A549 (cell line): ENCODE results near the gene MORC3. TPM values are rescaled to one million over a fixed set of nuclear protein-coding genes. Genes with fewer than 3 reads are reported as not detected.
"Not testable (repeated sequence)": the region's sequence is repeated elsewhere in the genome, so short reads cannot be mapped to it uniquely, and the experiment has no call there.

Source experiments
- ATAC-seq, 2 experiments: fragments of 200-7000 bp in 1 of 2; fragments of >200 bp in 1 of 2; cut with Nextera tagmentation in 1 of 2; cut with Tn5 transposase in 1 of 2; 3 replicates each; pipeline versions ENCODE4 v1.8.0 to v1.9.1; 2018 to 2020; ENCODE audit warnings: mild to moderate bottlenecking in 1 of 2, moderate library complexity in 1 of 2
- CTCF ChIA-PET: fragments of 300-600 bp; sonication (Branson Sonifier 250); formaldehyde crosslinking; extraction: SDS; loops from one replicate; lab custom pipeline; 2021; ENCODE audit warnings: antibody characterized with exemption, inconsistent platforms; lab: Yijun Ruan, JAX
- POLR2A ChIA-PET: fragments of 350-600 bp; formaldehyde crosslinking; extraction: SDS; loops from one replicate; lab custom pipeline; 2021; ENCODE audit warnings: antibody characterized with exemption, inconsistent platforms; lab: Yijun Ruan, JAX
- DNase-seq, 2 experiments: peaks; one replicate each; pipeline versions ENCODE4 v3.0.0 to v3.0.0-alpha.2; 2011 to 2016; ENCODE audit warnings: low read depth in 1 of 2, low spot score in 1 of 2
- FAIRE-seq: peaks from 2 replicates; lab custom pipeline; 2011; peaks lifted over from hg19 to GRCh38; lab: Jason Lieb, UNC
- H3K27ac ChIP-seq, 2 experiments: fragments of >200 bp; sonication (Bioruptor Twin); formaldehyde crosslinking; 3 replicates each; pipeline ENCODE4 v1.5.1; 2016 to 2017
- H3K4me1 ChIP-seq: fragments of >200 bp; sonication (Bioruptor Twin); formaldehyde crosslinking; 3 replicates; pipeline ENCODE4 v1.6.1; 2016
- H3K4me2 ChIP-seq: fragments of >200 bp; sonication (Bioruptor Twin); formaldehyde crosslinking; 3 replicates; pipeline ENCODE4 v1.6.1; 2016
- H3K4me3 ChIP-seq: fragments of >200 bp; sonication (Bioruptor Twin); formaldehyde crosslinking; 3 replicates; pipeline ENCODE4 v1.5.1; 2016
- H3K9me3 ChIP-seq: fragments of >200 bp; sonication (Bioruptor Twin); formaldehyde crosslinking; 3 replicates; pipeline ENCODE4 v1.6.1; 2016
- CEBPB ChIP-seq, 2 experiments: fragments of >200 bp in 1 of 2; sonication (Bioruptor Twin) in 1 of 2; formaldehyde crosslinking in 1 of 2; IDR thresholded peaks; 2 replicates each; pipeline ENCODE4 v1.6.1; 2012 to 2016
- CHD4 ChIP-seq: fragments of 200-600 bp; sonication (generic); IDR thresholded peaks from 2 replicates; pipeline ENCODE4 v1.6.1; 2016; ENCODE audit warnings: antibody characterized with exemption, mild to moderate bottlenecking, borderline replicate concordance
- FOSL2 ChIP-seq, 2 experiments: fragments of 450-650 bp in 1 of 2; fragments of >200 bp in 1 of 2; sonication (Bioruptor Twin) in 1 of 2; formaldehyde crosslinking; IDR thresholded peaks; 2 replicates each; pipeline versions ENCODE4 v1.5.0 to v1.6.1; 2016 to 2020; ENCODE audit warnings: mild to moderate bottlenecking in 1 of 2, moderate library complexity in 1 of 2
- HOXA7 ChIP-seq: fragments of 250-450 bp; sonication (Bioruptor Pico); IDR thresholded peaks from 2 replicates; pipeline ENCODE4 v1.5.0; 2020; ENCODE audit warnings: mild to moderate bottlenecking, moderate library complexity
- HOXB13 ChIP-seq: fragments of 250-450 bp; sonication (Bioruptor Pico); IDR thresholded peaks from 2 replicates; pipeline ENCODE4 v1.5.0; 2020; ENCODE audit warnings: low read depth, mild to moderate bottlenecking, moderate library complexity
- JUN ChIP-seq, 2 experiments: fragments of >200 bp; sonication (Bioruptor Twin); formaldehyde crosslinking; IDR thresholded peaks; 2 replicates in 1 of 2; 3 replicates in 1 of 2; pipeline ENCODE4 v1.6.1; 2016 to 2017
- MAFK ChIP-seq: fragments of 450-650 bp; IDR thresholded peaks from 2 replicates; pipeline ENCODE4 v1.6.1; 2014; ENCODE audit not compliant: partially characterized antibody
- MYC ChIP-seq: IDR thresholded peaks from 2 replicates; pipeline ENCODE4 v1.6.1; 2012; ENCODE audit warnings: mild to moderate bottlenecking, inconsistent platforms, low read length, improper control_type of control experiment, borderline replicate concordance
- PHF8 ChIP-seq: fragments of 200-600 bp; sonication (generic); IDR thresholded peaks from 2 replicates; pipeline ENCODE4 v1.6.1; 2016; ENCODE audit warnings: low read depth, mild to moderate bottlenecking, antibody characterized with exemption, moderate library complexity, borderline replicate concordance
- POLR2A ChIP-seq: IDR thresholded peaks from 2 replicates; pipeline ENCODE4 v1.6.1; 2012; ENCODE audit warnings: mild to moderate bottlenecking, low read length
- POLR2AphosphoS2 ChIP-seq: conservative IDR thresholded peaks from 2 replicates; pipeline ENCODE4 v1.6.1; 2012; ENCODE audit warnings: low read length, improper control_type of control experiment, inconsistent platforms
- REST ChIP-seq: fragments of 200-600 bp; sonication (generic); IDR thresholded peaks from 2 replicates; pipeline ENCODE4 v1.6.1; 2016; ENCODE audit warnings: antibody characterized with exemption, mild to moderate bottlenecking, moderate library complexity
- SMC3 ChIP-seq: fragments of >200 bp; sonication (Bioruptor Twin); formaldehyde crosslinking; IDR thresholded peaks from 3 replicates; pipeline ENCODE4 v1.6.1; 2018; ENCODE audit warnings: inconsistent platforms
- TP53 ChIP-seq: fragments of 250-450 bp; sonication (Bioruptor Pico); IDR thresholded peaks from 2 replicates; pipeline ENCODE4 v1.5.0; 2021; ENCODE audit warnings: mild to moderate bottlenecking, moderate library complexity
- USF2 ChIP-seq: fragments of 450-650 bp; IDR thresholded peaks from 2 replicates; pipeline ENCODE4 v1.6.1; 2014; ENCODE audit warnings: antibody characterized with exemption
- ZFP36 ChIP-seq: fragments of 450-650 bp; IDR thresholded peaks from 2 replicates; pipeline ENCODE4 v1.6.1; 2014; ENCODE audit warnings: borderline replicate concordance; ENCODE audit not compliant: partially characterized antibody
- WGBS: methylation state at CpG from one replicate; pipeline ENCODE4 v1.1.6; 2017; ENCODE audit errors: missing lambda C conversion rate; 5-methylcytosine and 5-hydroxymethylcytosine counted together
- polyA plus RNA-seq, 4 experiments: library from polyadenylated mRNA; depleted of rRNA in 3 of 4; stranded (reverse); fragments of >200 nt; fragmentation: RNase III in 1 of 4; extraction: RNeasy Plus Mini Kit Qiagen cat#74134 plus additional on column Dnase treatment in 1 of 4; gene quantifications; 2 replicates in 3 of 4; 3 replicates in 1 of 4; pipeline ENCODE4 v1.2.3, GENCODE V29; 2011 to 2017

Gene MORC3
- polyA plus RNA-seq, 2 of the 4 experiments (the other 2 are of a cell fraction): 9.7 to 21.5 TPM

GRCh38 chr21:36338975-36339374 is 19.0 kb downstream of the MORC3 start:
- Histone ChIP-seq H3K4me1 (peaks cover 20% of the 10 kb centered on the region), H3K27ac (no peak overlapping the region), H3K4me2 (no peak overlapping the region), H3K9me3 (no peaks in the 10 kb centered on the region), H3K4me3 (no peak overlapping the region)
- POLR2A ChIA-PET: no interaction called here
- CTCF ChIA-PET: no interaction called here
- 95% methylated on average over 10 of the region's 10 CpGs for WGBS
- no peak for FAIRE-seq
- no peak for DNase-seq
- ATAC-seq: no peak
- TF ChIP-seq CHD4 (no peak), CEBPB (IDR thresholded peaks at IDR 0.05) (peak in 1 of 2 experiments; percentile 9; a peak in 1 of 4 replicates), FOSL2 (IDR thresholded peaks at IDR 0.05) (no peak), FOSL2 (CRISPR knock-in tag; IDR thresholded peaks at IDR 0.05) (no peak)

- DNase-seq, ATAC-seq, CTCF ChIA-PET, H3K4me2 ChIP-seq, POLR2A ChIA-PET, H3K9me3 ChIP-seq, H3K4me3 ChIP-seq, FAIRE-seq, H3K27ac ChIP-seq: not testable (repeated sequence)
- peaks cover 11% of the 10 kb centered on the region for H3K4me1 ChIP-seq
- WGBS: 98% methylated on average over 7 of the region's 7 CpGs
These were observed 22.6 kb downstream of the MORC3 start for GRCh38 chr21:36342581-36342980.

- no peak for ATAC-seq
- H3K9me3 ChIP-seq: no peaks in the 10 kb centered on the region
These were observed 24.9 kb downstream of the MORC3 start for GRCh38 chr21:36344931-36345330.

GRCh38 chr21:36347278-36347961 is 27.4 kb downstream of the MORC3 start:
- H3K4me1 ChIP-seq: peaks cover 8% of the 10 kb centered on the region; the same call in 1 of the 3 replicates
- POLR2A ChIA-PET: no interaction called here
- WGBS: 76% methylated on average over 3 of the region's 3 CpGs
- H3K4me3 ChIP-seq: no peak overlapping the region
- H3K4me2 ChIP-seq: no peak overlapping the region
- TF ChIP-seq MYC: no peak
- no peak for TF ChIP-seq TP53 (CRISPR knock-in tag)
- no peak for TF ChIP-seq MAFK
- TF ChIP-seq POLR2A: no peak
- no peak for TF ChIP-seq PHF8
- TF ChIP-seq HOXB13 (CRISPR knock-in tag): no peak
- TF ChIP-seq REST: no peak
- TF ChIP-seq ZFP36: no peak
- no peak for TF ChIP-seq HOXA7 (CRISPR knock-in tag)
- TF ChIP-seq USF2: no peak
- no peak for TF ChIP-seq SMC3
- TF ChIP-seq, all 56 proteins: peak for 0
- ATAC-seq (no peak), FAIRE-seq (no peak), DNase-seq (no peak)
- CTCF ChIA-PET: no interaction called here
- no peak overlapping the region for H3K27ac ChIP-seq
- H3K9me3 ChIP-seq: no peaks in the 10 kb centered on the region

More at GRCh38 chr21:36344931-36345330, 24.9 kb downstream of the MORC3 start:
- FAIRE-seq (no peak), DNase-seq (no peak)
- POLR2A ChIA-PET: no interaction called here
- peaks cover 8% of the 10 kb centered on the region; the same call in 1 of the 3 replicates for H3K4me1 ChIP-seq
- TF ChIP-seq JUN (IDR thresholded peaks at IDR 0.05): no peak
- TF ChIP-seq POLR2AphosphoS2: no peak
- H3K4me3 ChIP-seq: no peak overlapping the region
- H3K27ac ChIP-seq: no peak overlapping the region
- CTCF ChIA-PET: interaction anchor here (0.6 to 1.6 kb wide), 3 partner anchors 13 to 204 kb away, joined by 3 to 4 read pairs (median 4); no protein-coding TSS in a partner anchor
- H3K4me2 ChIP-seq: no peak overlapping the region
- WGBS: 100% methylated on average over 1 of the region's 1 CpG
